Measurements from ENCODE around the gene TTC7B. TPM values are rescaled to one million over a fixed set of nuclear protein-coding genes. Genes with fewer than 3 reads are reported as not detected.

Gene TTC7B
- total RNA-seq, 1 experiment from 2014 or later = 24.2 TPM

GRCh38 chr14:90699016-90699415 is 117.2 kb downstream of the TTC7B start:
- Histone ChIP-seq H3K27me3 (replicated peaks) (no peaks in the 10 kb centered on the region), H3K27ac (no peak overlapping the region), H3K4me1 (replicated peaks) (no peaks in the 10 kb centered on the region), H3K9me3 (replicated peaks) (no peaks in the 10 kb centered on the region), H3K36me3 (no peaks in the 10 kb centered on the region), H3K4me3 (no peak overlapping the region)
- no peak for DNase-seq (ENCODE audit: low read depth in 1 of 2, low spot score in 2 of 2)

- no peak for DNase-seq (ENCODE audit: low read depth in 1 of 2, low spot score in 2 of 2)
These were observed 117.8 kb downstream of the TTC7B start for GRCh38 chr14:90698379-90698869.

GRCh38 chr14:90697577-90698206 is 118.5 kb downstream of the TTC7B start:
- Histone ChIP-seq H3K27ac (no peak overlapping the region), H3K4me1 (replicated peaks) (no peaks in the 10 kb centered on the region), H3K9me3 (replicated peaks) (no peaks in the 10 kb centered on the region), H3K36me3 (no peaks in the 10 kb centered on the region; the same call in 1 of the 2 replicates), H3K27me3 (replicated peaks) (no peaks in the 10 kb centered on the region), H3K4me3 (no peak overlapping the region)
- peak; percentile 42 to 67 for DNase-seq (ENCODE audit: low read depth in 1 of 2, low spot score in 2 of 2)

More at GRCh38 chr14:90698379-90698869, 117.8 kb downstream of the TTC7B start:
- Histone ChIP-seq H3K27me3 (replicated peaks) (no peaks in the 10 kb centered on the region), H3K36me3 (no peaks in the 10 kb centered on the region; the same call in 1 of the 2 replicates), H3K27ac (no peak overlapping the region), H3K4me3 (no peak overlapping the region), H3K4me1 (replicated peaks) (no peaks in the 10 kb centered on the region), H3K9me3 (replicated peaks) (no peaks in the 10 kb centered on the region)

- Histone ChIP-seq H3K4me3 (no peak overlapping the region), H3K27me3 (replicated peaks) (no peaks in the 10 kb centered on the region), H3K4me1 (replicated peaks) (0 out of 2 replicates have a peak, but pooled peaks cover under 1% of the 10 kb centered on the region), H3K27ac (no peak overlapping the region), H3K9me3 (replicated peaks) (no peaks in the 10 kb centered on the region), H3K36me3 (no peaks in the 10 kb centered on the region; the same call in 1 of the 2 replicates)
- DNase-seq (ENCODE audit: low read depth in 1 of 2, low spot score in 2 of 2) = no peak
These were observed 119.1 kb downstream of the TTC7B start for GRCh38 chr14:90697132-90697531.

GRCh38 chr14:90696720-90697119 is 119.5 kb downstream of the TTC7B start:
- Histone ChIP-seq H3K27me3 (replicated peaks) (no peaks in the 10 kb centered on the region), H3K27ac (no peak overlapping the region), H3K4me3 (no peak overlapping the region), H3K4me1 (replicated peaks) (0 out of 2 replicates have a peak, but pooled peaks cover 4% of the 10 kb centered on the region), H3K9me3 (replicated peaks) (no peaks in the 10 kb centered on the region), H3K36me3 (no peaks in the 10 kb centered on the region; the same call in 1 of the 2 replicates)
- no peak for DNase-seq (ENCODE audit: low read depth in 1 of 2, low spot score in 2 of 2)

GRCh38 chr14:90695997-90696660 is 120.1 kb downstream of the TTC7B start:
- no peaks in the 10 kb centered on the region for H3K27me3 ChIP-seq (replicated peaks)
- no peak overlapping the region for H3K27ac ChIP-seq
- 0 out of 2 replicates have a peak, but pooled peaks cover 4% of the 10 kb centered on the region for H3K4me1 ChIP-seq (replicated peaks)
- DNase-seq (ENCODE audit: low read depth in 1 of 2, low spot score in 2 of 2) = no peak
- H3K36me3 ChIP-seq = no peaks in the 10 kb centered on the region; the same call in 1 of the 2 replicates
- H3K4me3 ChIP-seq = no peak overlapping the region
- H3K9me3 ChIP-seq (replicated peaks) = no peaks in the 10 kb centered on the region

- no peak for DNase-seq (ENCODE audit: low read depth in 1 of 2, low spot score in 2 of 2)
These were observed 122.8 kb downstream of the TTC7B start for GRCh38 chr14:90693413-90693812.

GRCh38 chr14:90692826-90693225 is 123.4 kb downstream of the TTC7B start:
- H3K4me1 ChIP-seq (replicated peaks) = 0 out of 2 replicates have a peak, but pooled peaks cover 4% of the 10 kb centered on the region
- H3K36me3 ChIP-seq = no peaks in the 10 kb centered on the region; the same call in 1 of the 2 replicates
- H3K9me3 ChIP-seq (replicated peaks) = no peaks in the 10 kb centered on the region
- no peak for DNase-seq (ENCODE audit: low read depth in 1 of 2, low spot score in 2 of 2)
- H3K4me3 ChIP-seq = no peak overlapping the region
- no peaks in the 10 kb centered on the region for H3K27me3 ChIP-seq (replicated peaks)
- H3K27ac ChIP-seq = no peak overlapping the region

More at GRCh38 chr14:90693413-90693812, 122.8 kb downstream of the TTC7B start:
- Histone ChIP-seq H3K27me3 (replicated peaks) (no peaks in the 10 kb centered on the region), H3K4me1 (replicated peaks) (0 out of 2 replicates have a peak, but pooled peaks cover 4% of the 10 kb centered on the region), H3K4me3 (no peak overlapping the region), H3K36me3 (no peaks in the 10 kb centered on the region; the same call in 1 of the 2 replicates), H3K27ac (no peak overlapping the region), H3K9me3 (replicated peaks) (no peaks in the 10 kb centered on the region)

- Histone ChIP-seq H3K4me3 (no peak overlapping the region), H3K27me3 (replicated peaks) (no peaks in the 10 kb centered on the region), H3K9me3 (replicated peaks) (no peaks in the 10 kb centered on the region), H3K27ac (no peak overlapping the region), H3K4me1 (replicated peaks) (0 out of 2 replicates have a peak, but pooled peaks cover 4% of the 10 kb centered on the region), H3K36me3 (no peaks in the 10 kb centered on the region; the same call in 1 of the 2 replicates)
- DNase-seq (ENCODE audit: low read depth in 1 of 2, low spot score in 2 of 2) = no peak
These were observed 124.2 kb downstream of the TTC7B start for GRCh38 chr14:90692061-90692460.

- DNase-seq (ENCODE audit: low read depth in 1 of 2, low spot score in 2 of 2) = no peak
- Histone ChIP-seq H3K27me3 (replicated peaks) (no peaks in the 10 kb centered on the region), H3K4me3 (no peak overlapping the region), H3K36me3 (no peaks in the 10 kb centered on the region; the same call in 1 of the 2 replicates), H3K4me1 (replicated peaks) (0 out of 2 replicates have a peak, but pooled peaks cover 4% of the 10 kb centered on the region), H3K27ac (no peak overlapping the region), H3K9me3 (replicated peaks) (no peaks in the 10 kb centered on the region)
These were observed 124.6 kb downstream of the TTC7B start for GRCh38 chr14:90691627-90692026.

GRCh38 chr14:90687680-90688079 is 128.6 kb downstream of the TTC7B start:
- Histone ChIP-seq H3K4me3 (no peak overlapping the region), H3K27ac (no peak overlapping the region), H3K27me3 (replicated peaks) (no peaks in the 10 kb centered on the region), H3K4me1 (replicated peaks) (0 out of 2 replicates have a peak, but pooled peaks cover 4% of the 10 kb centered on the region), H3K36me3 (no peaks in the 10 kb centered on the region), H3K9me3 (replicated peaks) (no peaks in the 10 kb centered on the region)
- DNase-seq (ENCODE audit: low read depth in 1 of 2, low spot score in 2 of 2) = no peak

GRCh38 chr14:90682615-90683014 is 133.6 kb downstream of the TTC7B start:
- Histone ChIP-seq H3K36me3 (no peaks in the 10 kb centered on the region), H3K4me1 (replicated peaks) (peaks cover 11% of the 10 kb centered on the region), H3K27me3 (replicated peaks) (no peaks in the 10 kb centered on the region), H3K9me3 (replicated peaks) (no peaks in the 10 kb centered on the region), H3K4me3 (no peak overlapping the region), H3K27ac (no peak overlapping the region)
- no peak for DNase-seq (ENCODE audit: low read depth in 1 of 2, low spot score in 2 of 2)

GRCh38 chr14:90681929-90682328 is 134.3 kb downstream of the TTC7B start:
- Histone ChIP-seq H3K36me3 (no peaks in the 10 kb centered on the region), H3K27me3 (replicated peaks) (no peaks in the 10 kb centered on the region), H3K4me1 (replicated peaks) (peaks cover 18% of the 10 kb centered on the region), H3K4me3 (no peak overlapping the region), H3K27ac (no peak overlapping the region), H3K9me3 (replicated peaks) (no peaks in the 10 kb centered on the region)
- no peak for DNase-seq (ENCODE audit: low read depth in 1 of 2, low spot score in 2 of 2)

GRCh38 chr14:90678846-90679362 is 137.3 kb downstream of the TTC7B start:
- H3K27ac ChIP-seq = no peak overlapping the region
- no peak for DNase-seq (ENCODE audit: low read depth in 1 of 2, low spot score in 2 of 2)
- H3K4me3 ChIP-seq = no peak overlapping the region
- H3K9me3 ChIP-seq (replicated peaks) = no peaks in the 10 kb centered on the region
- peaks cover 47% of the 10 kb centered on the region for H3K4me1 ChIP-seq (replicated peaks)
- no peaks in the 10 kb centered on the region for H3K36me3 ChIP-seq
- no peaks in the 10 kb centered on the region for H3K27me3 ChIP-seq (replicated peaks)
